Stimulated activated CD8-positive, alpha-beta memory T cell treated with anti-CD3 and anti-CD28 coated beads, Interleukin-7, amount 100 ng/mL, for 48 hours (primary cell): Measurements from ENCODE around the gene IGFLR1.

ENCODE experiments used
- DNase-seq, 2 donors: peaks; one replicate each; pipeline ENCODE4 v3.0.0-alpha.2; 2020; ENCODE audit warnings: low read depth in 1 of 2; ENCODE audit errors: extremely low read depth in 1 of 2

Gene IGFLR1

DNA sequence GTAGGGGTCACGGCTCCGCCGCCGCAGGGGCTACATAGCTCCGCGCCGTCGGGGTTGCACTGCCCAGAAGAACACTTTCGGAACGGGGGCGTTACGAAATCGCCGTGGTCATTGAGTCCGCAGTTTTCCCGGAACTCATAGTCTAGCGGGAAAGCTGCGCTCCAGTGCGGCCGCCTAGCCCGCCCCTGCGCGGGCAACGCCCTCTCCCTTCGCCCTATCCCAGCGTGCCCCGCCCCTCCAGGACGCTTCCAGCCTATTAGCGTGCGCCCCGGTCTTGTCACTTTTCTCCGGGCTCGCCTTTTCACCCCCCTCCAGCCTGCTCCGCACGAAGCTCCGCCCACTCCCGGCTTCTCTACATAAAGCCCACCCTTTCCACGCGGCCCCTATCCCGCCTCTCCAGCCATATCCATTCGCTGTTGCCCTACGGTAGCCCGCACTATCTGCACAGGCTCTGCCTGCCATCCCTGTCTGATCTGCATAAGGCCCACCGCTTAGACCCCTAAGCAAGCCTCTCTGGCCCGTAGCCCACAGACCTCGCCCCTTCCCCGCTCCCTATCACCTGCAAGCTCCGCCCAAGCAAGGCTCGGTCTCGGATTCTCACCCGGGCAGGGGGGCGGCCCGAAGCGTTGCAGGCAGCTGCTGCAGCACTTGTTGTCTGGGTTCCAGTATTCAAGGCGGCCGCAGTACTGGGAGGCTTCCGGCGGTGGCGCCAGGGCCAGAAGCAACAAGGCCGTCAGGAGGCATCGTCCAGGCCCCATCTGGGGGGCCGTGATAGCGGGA lies 1.6 kb downstream of the IGFLR1 start:
- peak; percentile 95 to 98 for DNase-seq

DNA sequence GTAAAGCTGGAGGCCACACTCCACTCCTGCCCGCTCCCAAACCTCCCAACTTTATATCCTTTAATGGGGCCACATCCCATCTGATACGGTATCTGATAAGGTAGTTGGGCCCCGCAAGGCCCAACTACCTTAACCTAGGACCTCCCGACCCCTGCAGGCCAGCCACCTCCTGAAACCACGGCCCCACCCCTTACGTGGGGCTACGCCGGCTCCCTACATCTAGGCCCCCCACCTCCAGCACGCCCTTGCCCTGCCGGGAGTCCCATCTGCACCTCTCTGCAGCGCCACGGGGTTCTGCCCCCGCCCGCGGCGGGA lies 2.2 kb downstream of the IGFLR1 start:
- peak in 1 of 2 donors; percentile 41 for DNase-seq

GRCh38 chr19:35739275-35740107 lies 2.8 kb downstream of the IGFLR1 start:
- DNase-seq = no peak

DNA sequence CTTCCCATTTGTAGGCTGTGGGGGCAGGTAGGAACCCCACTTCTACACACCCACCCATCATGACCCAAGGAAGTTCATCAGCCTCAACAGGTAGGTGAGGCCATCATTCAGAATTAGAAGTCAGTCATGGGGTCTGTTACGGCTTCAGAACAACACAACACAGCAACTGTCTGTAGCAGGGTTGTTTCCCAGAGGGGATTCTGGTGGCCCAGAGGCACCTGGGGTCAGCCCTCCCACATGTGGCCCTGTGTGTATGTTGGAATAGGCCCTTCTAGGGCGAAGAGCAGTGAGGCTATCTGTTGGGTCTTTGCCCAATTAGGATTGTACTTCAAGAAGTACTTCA lies 3.4 kb downstream of the IGFLR1 start:
- DNase-seq = no peak

- DNase-seq = no peak
Measured at GRCh38 chr19:35738021-35738886, 4.0 kb downstream of the IGFLR1 start.

DNA sequence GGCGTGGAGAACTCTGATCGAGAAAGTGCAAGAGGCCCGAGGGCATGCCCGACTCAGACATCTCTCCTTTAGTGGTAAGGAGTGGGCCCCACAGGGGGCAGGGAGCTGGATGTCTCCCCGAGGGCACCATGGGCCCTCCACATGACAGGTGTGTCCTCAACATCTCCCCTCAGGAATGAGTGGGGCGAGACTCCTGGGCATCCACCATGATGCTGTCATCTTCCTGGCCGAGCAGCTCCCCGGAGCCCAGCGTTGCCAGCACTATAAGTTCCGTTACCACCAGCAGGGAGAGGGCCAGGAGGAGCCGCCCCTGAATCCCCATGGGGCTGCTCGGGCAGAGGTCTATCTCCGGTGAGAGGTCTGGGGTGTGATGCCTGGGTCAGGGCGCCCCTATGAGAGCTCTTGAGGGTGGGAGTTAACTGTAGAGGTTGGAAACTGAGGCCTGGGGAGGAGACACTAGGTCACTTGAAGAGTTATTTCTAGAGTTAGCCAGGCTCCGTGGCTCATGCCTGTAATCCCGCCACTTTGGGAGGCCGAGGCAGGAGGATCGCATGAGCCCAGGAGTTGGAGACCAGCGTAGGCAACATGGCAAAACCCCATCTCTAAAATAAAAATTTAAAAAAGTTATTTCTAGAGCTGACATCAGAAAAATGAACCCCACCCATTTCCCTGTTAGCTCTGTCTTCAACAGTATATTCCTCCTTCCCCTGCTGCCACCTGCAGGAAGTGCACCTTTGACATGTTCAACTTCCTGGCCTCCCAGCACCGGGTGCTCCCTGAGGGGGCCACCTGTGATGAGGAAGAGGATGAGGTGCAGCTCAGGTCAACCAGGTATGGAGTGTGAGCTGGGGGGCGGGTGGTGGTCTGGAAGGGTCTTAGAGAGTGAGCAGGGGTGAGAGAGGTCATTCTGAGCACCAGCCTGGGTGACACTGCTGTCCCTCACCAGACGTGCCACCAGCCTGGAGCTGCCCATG lies 5.1 kb downstream of the IGFLR1 start:
- no peak for DNase-seq

GRCh38 chr19:35734889-35735288 lies 7.4 kb downstream of the IGFLR1 start:
- DNase-seq = no peak

- DNase-seq = no peak
Measured at GRCh38 chr19:35734273-35734672, 8.0 kb downstream of the IGFLR1 start.

- DNase-seq = no peak
Measured at GRCh38 chr19:35733180-35734125, 8.8 kb downstream of the IGFLR1 start.

GRCh38 chr19:35732540-35733179 lies 9.6 kb downstream of the IGFLR1 start:
- no peak for DNase-seq

- DNase-seq = no peak
Measured at GRCh38 chr19:35731779-35732405, 10.4 kb downstream of the IGFLR1 start.

GRCh38 chr19:35731353-35731752 lies 10.9 kb downstream of the IGFLR1 start:
- DNase-seq = no peak

DNA sequence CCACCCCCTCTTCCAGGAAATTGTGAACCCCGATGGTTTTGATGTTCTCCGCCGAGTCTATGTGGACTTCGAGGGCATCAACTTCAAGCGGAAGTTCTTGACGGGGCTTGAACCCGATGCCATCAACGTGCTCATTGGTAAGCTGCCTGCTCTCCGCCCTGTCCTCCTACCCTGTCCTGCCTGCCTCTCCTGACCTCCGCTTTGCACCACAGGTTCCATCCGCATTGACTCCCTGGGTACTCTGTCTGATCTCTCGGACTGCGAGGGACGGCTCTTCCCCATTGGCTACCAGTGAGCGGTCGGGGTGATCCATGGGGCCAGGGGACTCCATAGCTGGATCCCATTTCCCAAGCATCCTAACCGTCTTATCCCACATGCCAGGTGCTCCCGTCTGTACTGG lies 11.9 kb downstream of the IGFLR1 start:
- DNase-seq = no peak

DNA sequence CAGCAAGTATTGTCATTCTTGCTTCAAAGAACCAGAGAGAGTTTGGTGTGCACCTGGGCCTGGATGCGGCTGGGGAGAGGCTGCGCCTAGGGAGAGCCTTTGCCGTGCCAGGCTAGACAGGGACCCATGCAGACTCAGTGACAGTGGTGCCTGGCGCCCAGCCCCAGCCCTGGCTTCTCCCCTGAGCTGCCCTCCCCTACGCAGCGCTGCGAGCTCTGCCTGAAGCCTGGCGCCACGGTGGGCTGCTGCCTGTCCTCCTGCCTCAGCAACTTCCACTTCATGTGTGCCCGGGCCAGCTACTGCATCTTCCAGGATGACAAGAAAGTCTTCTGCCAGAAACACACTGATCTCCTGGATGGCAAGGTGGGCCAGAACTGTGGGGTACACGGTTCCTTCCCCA lies 12.5 kb downstream of the IGFLR1 start:
- DNase-seq = no peak

DNA sequence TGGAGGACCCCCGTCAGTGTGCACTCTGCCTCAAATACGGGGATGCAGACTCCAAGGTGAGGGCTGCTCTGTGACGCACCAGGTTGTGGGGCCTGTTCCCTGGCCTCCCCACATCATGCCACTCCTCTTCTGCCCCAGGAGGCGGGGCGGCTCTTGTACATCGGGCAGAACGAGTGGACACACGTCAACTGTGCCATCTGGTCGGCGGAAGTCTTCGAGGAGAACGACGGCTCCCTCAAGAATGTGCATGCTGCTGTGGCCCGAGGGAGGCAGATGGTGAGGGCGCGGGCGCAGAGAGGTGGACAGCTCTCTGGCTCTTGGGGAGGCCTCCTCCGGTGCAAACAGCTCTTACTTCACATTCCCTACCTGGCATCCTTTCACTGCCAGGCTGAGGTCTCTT lies 13.2 kb downstream of the IGFLR1 start:
- no peak for DNase-seq

DNA sequence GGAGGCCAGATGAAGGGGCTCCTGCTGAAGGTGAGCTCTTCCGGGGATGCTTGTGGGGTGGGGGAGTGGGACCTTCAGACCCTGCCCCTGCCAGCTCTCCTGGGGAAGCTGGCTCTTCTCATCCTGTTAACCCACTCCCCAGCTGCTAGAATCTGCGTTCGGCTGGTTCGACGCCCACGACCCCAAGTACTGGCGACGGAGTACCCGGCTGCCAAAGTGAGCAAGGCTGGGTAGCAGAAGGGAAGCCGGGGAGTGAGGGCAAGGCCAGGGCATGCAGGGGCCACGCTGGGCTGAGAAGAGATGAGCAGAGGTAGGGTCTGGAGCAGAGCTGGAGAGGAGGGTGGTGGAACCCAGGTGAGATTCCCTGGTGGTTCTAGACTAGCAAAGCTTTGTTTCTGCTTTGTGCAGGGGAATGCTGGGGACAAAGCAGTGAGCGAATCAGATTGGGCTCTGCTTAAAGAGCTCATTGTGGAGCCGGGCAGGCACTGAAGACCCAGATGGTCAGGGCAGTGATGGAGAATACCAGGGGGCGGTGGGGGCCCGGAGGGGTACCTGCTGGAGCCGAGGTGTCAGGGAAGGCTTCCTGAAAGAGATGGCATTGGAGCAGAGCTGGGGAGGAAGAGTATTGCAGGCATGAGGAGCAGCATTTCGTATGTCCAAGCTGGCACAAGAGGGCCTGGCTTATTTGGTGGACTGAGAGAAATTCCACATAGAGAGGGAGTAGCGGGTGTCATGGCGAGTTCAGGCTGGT lies 14.1 kb downstream of the IGFLR1 start:
- no peak for DNase-seq

DNA sequence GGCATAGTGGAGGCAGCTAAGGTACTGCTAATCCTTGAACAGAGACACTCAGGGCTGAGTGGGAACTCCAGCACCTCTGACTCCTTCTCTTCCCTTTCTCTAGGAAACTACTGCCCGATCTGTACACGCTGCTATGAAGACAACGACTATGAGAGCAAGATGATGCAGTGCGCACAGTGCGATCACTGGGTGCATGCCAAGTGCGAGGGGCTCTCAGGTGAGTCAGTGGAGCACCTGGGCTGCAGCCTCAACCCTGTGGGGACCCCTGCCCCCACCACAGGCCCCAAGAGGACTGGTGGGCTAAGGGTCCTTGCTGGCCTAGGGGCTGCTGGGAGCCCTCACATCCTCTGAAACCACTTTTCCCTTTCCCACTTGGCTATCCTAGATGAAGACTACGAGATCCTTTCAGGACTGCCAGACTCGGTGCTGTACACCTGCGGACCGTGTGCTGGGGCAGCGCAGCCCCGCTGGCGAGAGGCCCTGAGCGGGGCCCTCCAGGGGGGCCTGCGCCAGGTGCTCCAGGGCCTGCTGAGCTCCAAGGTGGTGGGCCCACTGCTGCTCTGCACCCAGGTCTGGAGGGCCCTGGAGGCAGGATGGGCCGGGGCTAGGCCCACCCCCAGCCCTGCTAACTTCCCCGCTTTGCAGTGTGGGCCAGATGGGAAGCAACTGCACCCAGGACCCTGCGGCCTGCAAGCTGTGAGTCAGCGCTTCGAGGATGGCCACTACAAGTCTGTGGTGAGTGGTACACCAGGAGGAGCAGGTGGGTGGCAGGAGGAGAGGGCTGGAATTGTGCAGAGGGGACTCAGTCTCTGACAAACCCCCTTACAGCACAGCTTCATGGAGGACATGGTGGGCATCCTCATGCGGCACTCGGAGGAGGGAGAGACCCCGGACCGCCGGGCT lies 14.9 kb downstream of the IGFLR1 start:
- DNase-seq = no peak
